Fibroblast of lung (primary cell): Measurements from ENCODE around the gene ALKBH3. TPM values are rescaled to one million over a fixed set of nuclear protein-coding genes. Genes with fewer than 3 reads are reported as not detected.
A peak's percentile ranks its signal among the peaks of the same experiment; 100 is the strongest.

Experiments
- DNase-seq, 2 donors: peaks; one replicate each; pipeline versions ENCODE4 v3.0.0 to v3.0.0-alpha.2; 2010; ENCODE audit warnings: low read depth in 2 of 2
- H2AFZ ChIP-seq: 2 replicates; pipeline ENCODE4 v1.5.1; 2012; ENCODE audit warnings: low read length, control low read depth, inconsistent platforms
- H3K27ac ChIP-seq: 2 replicates; pipeline ENCODE4 v1.5.1; 2011; ENCODE audit warnings: low read length, control low read depth; ENCODE audit not compliant: insufficient read depth
- H3K27me3 ChIP-seq: 2 replicates; pipeline ENCODE4 v1.5.1; 2011; ENCODE audit warnings: mild to moderate bottlenecking, low read length; ENCODE audit not compliant: control insufficient read depth, insufficient read depth
- H3K36me3 ChIP-seq: 2 replicates; pipeline ENCODE4 v1.5.1; 2011; ENCODE audit warnings: low read length; ENCODE audit not compliant: control insufficient read depth, insufficient read depth
- H3K4me1 ChIP-seq: 2 replicates; pipeline ENCODE4 v1.5.1; 2011; ENCODE audit warnings: low read length; ENCODE audit not compliant: control insufficient read depth, insufficient read depth; ENCODE audit errors: extremely low read depth
- H3K4me2 ChIP-seq: 2 replicates; pipeline ENCODE4 v1.5.1; 2011; ENCODE audit warnings: low read length, control low read depth; ENCODE audit not compliant: insufficient read depth; ENCODE audit errors: extremely low read depth
- H3K4me3 ChIP-seq, 4 experiments: fragments of 200-600 bp in 1 of 4; sonication (generic) in 1 of 4; replicated peaks in 1 of 4; 2 replicates each; pipeline ENCODE4 v1.5.1; 2011 to 2016; ENCODE audit warnings: low read length in 4 of 4, low read depth in 3 of 4, mild to moderate bottlenecking in 3 of 4, control low read depth in 2 of 4, inconsistent platforms in 1 of 4, mixed read lengths in 1 of 4; ENCODE audit not compliant: insufficient read depth in 1 of 4; ENCODE audit errors: control extremely low read depth in 1 of 4
- H3K79me2 ChIP-seq: 2 replicates; pipeline ENCODE4 v1.5.1; 2012; ENCODE audit warnings: mild to moderate bottlenecking, low read length, inconsistent platforms; ENCODE audit not compliant: control insufficient read depth, insufficient read depth
- H3K9ac ChIP-seq: 2 replicates; pipeline ENCODE4 v1.5.1; 2011; ENCODE audit warnings: mild to moderate bottlenecking, low read length, control low read depth; ENCODE audit not compliant: insufficient read depth
- H3K9me3 ChIP-seq: 2 replicates; pipeline ENCODE4 v1.5.1; 2012; ENCODE audit warnings: low read depth, low read length; ENCODE audit not compliant: control insufficient read depth, insufficient read depth
- H4K20me1 ChIP-seq: 2 replicates; pipeline ENCODE4 v1.5.1; 2011; ENCODE audit warnings: low read length; ENCODE audit not compliant: control insufficient read depth, insufficient read depth; ENCODE audit errors: extremely low read depth
- CTCF ChIP-seq, 2 donors: IDR thresholded peaks in 1 of 2; conservative IDR thresholded peaks in 1 of 2; 1 replicate in 1 of 2; 2 replicates in 1 of 2; pipeline ENCODE4 v1.5.1; 2011 to 2012; ENCODE audit warnings: low read length in 2 of 2, control low read depth in 1 of 2, inconsistent platforms in 1 of 2, low read depth in 1 of 2, mild to moderate bottlenecking in 1 of 2
- EZH2 ChIP-seq: IDR thresholded peaks from 2 replicates; pipeline ENCODE4 v1.5.1; 2012; ENCODE audit warnings: low read length, control low read depth, mild to moderate bottlenecking; ENCODE audit errors: missing control alignments
- polyA plus RNA-seq, 2 donors: library from polyadenylated mRNA; depleted of rRNA in 1 of 2; stranded (reverse) in 1 of 2; unstranded in 1 of 2; fragments of >200 nt; gene quantifications; 2 replicates each; pipeline ENCODE4 v1.2.1, GENCODE V29; 2011 to 2012; ENCODE audit warnings: missing spikeins in 1 of 2
- total RNA-seq: library from RNA; depleted of rRNA; stranded (reverse); fragments of >200 nt; gene quantifications from 2 replicates; pipeline ENCODE4 v1.2.1, GENCODE V29; 2014

The ALKBH3 gene
- total and polyA plus RNA-seq, 2 donors (not counting 1 experiment from before 2014, with no cell fraction given), result 39.0 to 56.1 TPM

DNA sequence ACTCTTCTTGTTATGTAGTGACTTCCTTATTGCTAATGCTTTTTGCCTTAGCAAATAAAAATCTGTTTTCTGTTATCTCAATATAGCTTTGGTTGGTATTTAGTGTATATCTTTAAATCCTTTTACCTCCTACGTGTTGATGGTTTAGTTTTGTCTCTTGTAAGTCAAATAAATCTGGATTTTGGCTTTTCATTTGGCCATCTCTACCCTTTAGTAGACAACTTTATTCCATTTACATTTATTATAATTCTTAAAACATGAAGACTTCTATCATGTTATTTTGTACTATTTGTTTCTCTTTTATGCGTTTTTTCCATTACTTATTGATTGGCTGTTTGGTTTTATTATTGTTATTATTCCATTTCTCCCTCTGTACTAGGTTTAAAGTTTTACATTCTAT, 19.5 kb upstream of the ALKBH3 start:
- Histone ChIP-seq H3K27me3 (no peaks in the 10 kb centered on the region), H2AFZ (no peak overlapping the region), H4K20me1 (no peaks in the 10 kb centered on the region), H3K4me2 (no peak overlapping the region), H3K79me2 (no peaks in the 10 kb centered on the region), H3K9me3 (no peaks in the 10 kb centered on the region), H3K9ac (no peak overlapping the region), H3K4me1 (no peaks in the 10 kb centered on the region), H3K4me3 (no peak overlapping the region), H3K36me3 (no peaks in the 10 kb centered on the region), H3K27ac (no peak overlapping the region)
- TF ChIP-seq CTCF (conservative IDR thresholded peaks at IDR 0.05 in 1 of 2, IDR thresholded peaks at IDR 0.05 in 1 of 2; ENCODE audit: low read depth in 1 of 2, low read length in 2 of 2), result no peak
- no peak for TF ChIP-seq EZH2
- no peak for DNase-seq

GRCh38 chr11:43866520-43866919, 14.1 kb upstream of the ALKBH3 start:
- DNase-seq, result peak in 1 of 2 donors; percentile 20
- no peak overlapping the region for H3K4me3 ChIP-seq
- no peaks in the 10 kb centered on the region for H4K20me1 ChIP-seq
- H3K9ac ChIP-seq, result no peak overlapping the region
- TF ChIP-seq CTCF (conservative IDR thresholded peaks at IDR 0.05 in 1 of 2, IDR thresholded peaks at IDR 0.05 in 1 of 2; ENCODE audit: low read depth in 1 of 2, low read length in 2 of 2) (no peak), EZH2 (no peak)
- no peak overlapping the region for H2AFZ ChIP-seq
- H3K9me3 ChIP-seq, result no peaks in the 10 kb centered on the region
- H3K79me2 ChIP-seq, result no peaks in the 10 kb centered on the region
- H3K4me1 ChIP-seq, result no peaks in the 10 kb centered on the region
- H3K36me3 ChIP-seq, result no peaks in the 10 kb centered on the region
- H3K27me3 ChIP-seq, result peaks cover 2% of the 10 kb centered on the region
- no peak overlapping the region for H3K27ac ChIP-seq
- H3K4me2 ChIP-seq, result no peak overlapping the region

DNA sequence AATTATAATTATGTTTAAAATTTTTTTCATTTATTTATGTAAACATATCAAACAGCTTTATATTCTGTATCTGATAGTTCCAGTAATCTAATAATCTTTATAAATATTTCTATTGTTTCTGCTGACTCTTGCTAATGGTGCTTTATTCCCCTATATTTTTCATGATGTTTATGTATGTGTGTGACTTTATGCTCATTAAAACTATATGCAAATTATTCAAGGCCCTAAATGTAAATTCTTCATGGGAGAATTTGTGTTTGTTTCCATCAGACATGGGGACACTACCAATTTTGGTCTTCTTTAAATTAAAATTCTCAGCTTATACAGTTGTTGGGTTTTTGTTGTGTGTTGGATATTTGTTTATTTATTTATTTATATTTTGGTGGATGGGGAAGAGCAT, 13.7 kb upstream of the ALKBH3 start:
- Histone ChIP-seq H2AFZ (no peak overlapping the region), H3K79me2 (no peaks in the 10 kb centered on the region), H3K4me1 (no peaks in the 10 kb centered on the region), H3K27ac (no peak overlapping the region), H3K9ac (no peak overlapping the region), H3K27me3 (peaks cover 2% of the 10 kb centered on the region), H4K20me1 (no peaks in the 10 kb centered on the region), H3K36me3 (no peaks in the 10 kb centered on the region), H3K4me2 (no peak overlapping the region), H3K4me3 (no peak overlapping the region), H3K9me3 (no peaks in the 10 kb centered on the region)
- DNase-seq, result no peak
- TF ChIP-seq CTCF (conservative IDR thresholded peaks at IDR 0.05 in 1 of 2, IDR thresholded peaks at IDR 0.05 in 1 of 2; ENCODE audit: low read depth in 1 of 2, low read length in 2 of 2) (no peak), EZH2 (no peak)
